B cell (primary cell): ENCODE data around the gene GABRR2.

Experiments
- EZH2 ChIP-seq: IDR thresholded peaks from 2 replicates; pipeline ENCODE4 v1.6.1; 2012; ENCODE audit warnings: borderline replicate concordance, low read depth, mild to moderate bottlenecking, moderate library complexity, low read length; ENCODE audit not compliant: insufficient read depth, poor library complexity, severe bottlenecking
- TF ChIP-seq, protein P1 (sequence below): fragments of 200-600 bp; IDR thresholded peaks from one replicate; pipeline ENCODE4 v1.8.0; 2022; ENCODE audit warnings: antibody characterized with exemption, mild to moderate bottlenecking

DNA sequence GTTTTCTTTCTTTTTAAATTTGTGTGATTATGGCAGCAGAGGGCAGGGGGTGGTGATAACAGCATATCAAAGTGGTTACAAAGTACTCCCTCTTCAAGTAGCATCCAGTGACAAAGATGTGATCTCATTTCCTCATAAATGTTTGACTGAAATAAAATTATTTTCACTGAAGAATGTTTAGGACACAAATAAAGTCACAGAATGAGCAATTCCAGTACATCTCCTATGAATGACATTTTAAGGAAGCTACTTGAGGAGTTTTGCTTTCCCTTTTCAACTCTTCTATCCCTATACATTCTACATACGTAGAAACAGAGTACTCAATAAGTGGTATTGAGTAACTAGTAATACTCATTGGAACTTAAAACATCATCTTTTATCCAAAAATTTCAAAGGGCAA lies 13.9 kb upstream of the GABRR2 start:
- TF ChIP-seq EZH2 = no peak
- TF ChIP-seq, protein P1, sequence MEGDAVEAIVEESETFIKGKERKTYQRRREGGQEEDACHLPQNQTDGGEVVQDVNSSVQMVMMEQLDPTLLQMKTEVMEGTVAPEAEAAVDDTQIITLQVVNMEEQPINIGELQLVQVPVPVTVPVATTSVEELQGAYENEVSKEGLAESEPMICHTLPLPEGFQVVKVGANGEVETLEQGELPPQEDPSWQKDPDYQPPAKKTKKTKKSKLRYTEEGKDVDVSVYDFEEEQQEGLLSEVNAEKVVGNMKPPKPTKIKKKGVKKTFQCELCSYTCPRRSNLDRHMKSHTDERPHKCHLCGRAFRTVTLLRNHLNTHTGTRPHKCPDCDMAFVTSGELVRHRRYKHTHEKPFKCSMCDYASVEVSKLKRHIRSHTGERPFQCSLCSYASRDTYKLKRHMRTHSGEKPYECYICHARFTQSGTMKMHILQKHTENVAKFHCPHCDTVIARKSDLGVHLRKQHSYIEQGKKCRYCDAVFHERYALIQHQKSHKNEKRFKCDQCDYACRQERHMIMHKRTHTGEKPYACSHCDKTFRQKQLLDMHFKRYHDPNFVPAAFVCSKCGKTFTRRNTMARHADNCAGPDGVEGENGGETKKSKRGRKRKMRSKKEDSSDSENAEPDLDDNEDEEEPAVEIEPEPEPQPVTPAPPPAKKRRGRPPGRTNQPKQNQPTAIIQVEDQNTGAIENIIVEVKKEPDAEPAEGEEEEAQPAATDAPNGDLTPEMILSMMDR = no peak
